MM.1S (cell line): ENCODE measurements around the gene ZNF23.

Source experiments
- CTCF ChIP-seq: fragments of 300-600 bp; sonication (generic); IDR thresholded peaks from 2 replicates; pipeline ENCODE4 v1.5.1; 2016; ENCODE audit warnings: antibody characterized with exemption, low read length, mixed read lengths
- EZH2 ChIP-seq: fragments of 300-600 bp; sonication (generic); optimal IDR thresholded peaks from 2 replicates; pipeline ENCODE3; 2017; ENCODE audit warnings: low read depth, mild to moderate bottlenecking, antibody characterized with exemption, low read length, mixed read lengths

- TF ChIP-seq CTCF (no peak), EZH2 (no peak)
Observed at GRCh38 chr16:71476457-71477124, 14.5 kb upstream of the ZNF23 start.
